T-helper 2 cell treated with Interferon-gamma antibody and Interleukin-4, amounts not matched to agents 100 ng/mL and 5 ng/mL, for 36 hours (primary cell): ENCODE measurements around the gene PCDHB10. TPM values are rescaled to one million over a fixed set of nuclear protein-coding genes. Genes with fewer than 3 reads are reported as not detected.

Source experiments
- intact Hi-C: fragments of 100-400 bp; cut with micrococcal nuclease; formaldehyde crosslinking; loops from one replicate; pipeline ENCODE4 v1.15.1; 2023
- total RNA-seq: library from RNA; stranded (reverse); gene quantifications from 2 replicates; pipeline ENCODE4 v1.2.3, GENCODE V29; 2022

PCDHB10 gene
- total RNA-seq, 1 donor from 2014 or later, result not detected

DNA sequence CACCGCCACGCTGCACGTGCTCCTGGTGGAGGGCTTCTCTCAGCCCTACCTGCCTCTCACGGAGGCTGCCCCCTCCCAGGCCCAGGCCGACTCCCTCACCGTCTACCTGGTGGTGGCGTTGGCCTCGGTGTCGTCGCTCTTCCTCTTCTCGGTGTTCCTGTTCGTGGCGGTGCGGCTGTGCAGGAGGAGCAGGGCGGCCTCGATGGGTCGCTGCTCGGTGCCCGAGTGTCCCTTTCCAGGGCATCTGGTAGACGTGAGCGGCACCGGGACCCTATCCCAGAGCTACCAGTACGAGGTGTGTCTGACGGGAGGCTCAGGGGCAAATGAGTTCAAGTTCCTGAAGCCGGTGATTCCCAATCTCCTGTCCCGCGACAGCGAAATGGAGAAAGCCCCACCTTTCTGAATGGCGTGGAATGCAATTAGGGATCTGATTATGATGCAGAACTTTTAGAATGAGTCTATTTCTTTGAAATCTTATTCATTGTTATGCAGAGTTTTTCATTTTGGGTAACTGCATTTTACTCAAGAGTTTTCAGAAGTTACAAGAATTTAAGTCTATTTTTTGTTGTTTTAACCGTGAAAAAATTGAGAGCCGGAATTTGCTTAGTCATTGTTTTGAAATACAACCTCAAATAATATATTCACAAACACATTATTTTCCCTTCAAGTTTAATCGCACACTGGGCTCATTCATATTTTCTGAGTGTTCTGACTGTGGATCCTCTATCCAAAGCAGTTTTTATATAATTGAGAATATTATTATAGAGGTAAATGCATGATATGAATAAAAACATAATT, 44.6 kb downstream of the PCDHB10 start:
- intact Hi-C loops, result loop anchor here (10.0 kb wide), 2 partner anchors 178 to 362 kb away; partner anchors contain the start of genes PCDHA12, PCDHGA10 and PCDHGB7

DNA sequence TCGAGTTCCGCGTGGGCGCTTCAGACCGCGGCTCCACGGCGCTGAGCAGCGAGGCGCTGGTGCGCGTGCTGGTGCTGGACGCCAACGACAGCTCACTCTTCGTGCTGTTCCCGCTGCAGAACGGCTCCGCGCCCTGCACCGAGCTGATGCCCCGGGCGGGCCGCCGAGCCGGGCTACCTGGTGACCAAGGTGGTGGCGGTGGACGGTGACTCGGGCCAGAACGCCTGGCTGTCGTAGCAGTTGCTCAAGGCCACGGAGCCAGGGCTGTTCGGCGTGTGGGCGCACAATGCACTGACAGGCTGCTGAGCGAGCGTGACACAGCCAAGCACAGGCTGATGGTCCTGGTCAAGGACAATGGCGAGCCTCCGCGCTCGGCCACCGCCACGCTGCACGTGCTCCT, 49.3 kb downstream of the PCDHB10 start:
- intact Hi-C loops, result no loop called here

Other genes with a start within 250 kb of the PCDHB10 start
- gene PCDHAC2, start 225.9 kb upstream of the PCDHB10 start, total RNA-seq, result not detected in 2 replicates
- gene PCDHB1, start 141.0 kb upstream of the PCDHB10 start, total RNA-seq, result not detected in 2 replicates
- gene PCDHB2, start 97.7 kb upstream of the PCDHB10 start, total RNA-seq, result 0.09 and 0.14 TPM in 2 replicates
- gene PCDHB3, start 91.9 kb upstream of the PCDHB10 start, total RNA-seq, result not detected in 2 replicates
- gene PCDHB4, start 70.5 kb upstream of the PCDHB10 start, total RNA-seq, result not detected in 2 replicates
- not detected in 2 replicates for gene PCDHB5, start 57.1 kb upstream of the PCDHB10 start, total RNA-seq
- not detected in 2 replicates for gene PCDHB6, start 42.3 kb upstream of the PCDHB10 start, total RNA-seq
- gene PCDHB7, start 19.7 kb upstream of the PCDHB10 start, total RNA-seq, result not detected in 2 replicates
- gene PCDHB8, start 14.6 kb upstream of the PCDHB10 start, total RNA-seq, result not detected in 2 replicates
- not detected in 2 replicates for gene PCDHB16, start 10.0 kb upstream of the PCDHB10 start, total RNA-seq
- not detected in 2 replicates for gene PCDHB9, start 5.2 kb upstream of the PCDHB10 start, total RNA-seq
- not detected in 2 replicates for gene PCDHB11, start 7.3 kb downstream of the PCDHB10 start, total RNA-seq
- not detected in 2 replicates for gene PCDHB12, start 16.4 kb downstream of the PCDHB10 start, total RNA-seq
- gene PCDHB13, start 21.6 kb downstream of the PCDHB10 start, total RNA-seq, result not detected in 2 replicates
- gene PCDHB14, start 31.0 kb downstream of the PCDHB10 start, total RNA-seq, result not detected in 2 replicates
- not detected in 2 replicates for gene PCDHB15, start 53.0 kb downstream of the PCDHB10 start, total RNA-seq
- gene SLC25A2, start 111.7 kb downstream of the PCDHB10 start, total RNA-seq, result 0.25 and 0.59 TPM in 2 replicates
- gene TAF7, start 128.4 kb downstream of the PCDHB10 start, total RNA-seq, result 60.8 and 64.9 TPM in 2 replicates
- 0.09 TPM in 2 replicates for gene PCDHGA1, start 138.2 kb downstream of the PCDHB10 start, total RNA-seq
- 0.14 and 0.23 TPM in 2 replicates for gene PCDHGA2, start 146.4 kb downstream of the PCDHB10 start, total RNA-seq
- gene PCDHGA3, start 151.5 kb downstream of the PCDHB10 start, total RNA-seq, result 0.23 and 0.34 TPM in 2 replicates
- 0.18 and 0.20 TPM in 2 replicates for gene PCDHGB1, start 157.7 kb downstream of the PCDHB10 start, total RNA-seq
- gene PCDHGA4, start 162.7 kb downstream of the PCDHB10 start, total RNA-seq, result 0.43 and 0.45 TPM in 2 replicates
- 0.93 and 1.0 TPM in 2 replicates for gene PCDHGB2, start 167.6 kb downstream of the PCDHB10 start, total RNA-seq
- 0.41 and 0.55 TPM in 2 replicates for gene PCDHGA5, start 171.8 kb downstream of the PCDHB10 start, total RNA-seq
- 0.59 and 0.93 TPM in 2 replicates for gene PCDHGB3, start 177.9 kb downstream of the PCDHB10 start, total RNA-seq
- gene PCDHGA6, start 181.5 kb downstream of the PCDHB10 start, total RNA-seq, result 0.57 and 0.70 TPM in 2 replicates
- gene PCDHGA7, start 190.4 kb downstream of the PCDHB10 start, total RNA-seq, result 0.30 TPM in 2 replicates
- 0.18 and 0.23 TPM in 2 replicates for gene PCDHGB4, start 195.3 kb downstream of the PCDHB10 start, total RNA-seq
- gene PCDHGA8, start 200.3 kb downstream of the PCDHB10 start, total RNA-seq, result 0.18 TPM in 2 replicates
- gene PCDHGB5, start 205.6 kb downstream of the PCDHB10 start, total RNA-seq, result 0.55 and 0.61 TPM in 2 replicates
- gene PCDHGA9, start 210.4 kb downstream of the PCDHB10 start, total RNA-seq, result 0.25 and 0.34 TPM in 2 replicates
- 0.25 and 0.41 TPM in 2 replicates for gene PCDHGB6, start 215.7 kb downstream of the PCDHB10 start, total RNA-seq
- gene PCDHGA10, start 220.6 kb downstream of the PCDHB10 start, total RNA-seq, result 0.34 and 0.41 TPM in 2 replicates
- 0.20 and 0.39 TPM in 2 replicates for gene PCDHGB7, start 225.3 kb downstream of the PCDHB10 start, total RNA-seq
- 0.11 and 0.25 TPM in 2 replicates for gene PCDHGA11, start 228.7 kb downstream of the PCDHB10 start, total RNA-seq
- 0.16 and 0.18 TPM in 2 replicates for gene PCDHGA12, start 238.2 kb downstream of the PCDHB10 start, total RNA-seq